GM12891 (cell line): ENCODE results near the gene MAP3K1.

Source experiments
- POLR2A ChIP-seq: IDR thresholded peaks from 2 replicates; pipeline ENCODE4 v1.6.1; 2011; ENCODE audit warnings: low read depth, low read length, control low read depth
- POU2F2 ChIP-seq: IDR thresholded peaks from 2 replicates; pipeline ENCODE4 v1.6.1; 2011; ENCODE audit warnings: low read depth, mild to moderate bottlenecking, control low read depth, low read length, moderate library complexity

DNA sequence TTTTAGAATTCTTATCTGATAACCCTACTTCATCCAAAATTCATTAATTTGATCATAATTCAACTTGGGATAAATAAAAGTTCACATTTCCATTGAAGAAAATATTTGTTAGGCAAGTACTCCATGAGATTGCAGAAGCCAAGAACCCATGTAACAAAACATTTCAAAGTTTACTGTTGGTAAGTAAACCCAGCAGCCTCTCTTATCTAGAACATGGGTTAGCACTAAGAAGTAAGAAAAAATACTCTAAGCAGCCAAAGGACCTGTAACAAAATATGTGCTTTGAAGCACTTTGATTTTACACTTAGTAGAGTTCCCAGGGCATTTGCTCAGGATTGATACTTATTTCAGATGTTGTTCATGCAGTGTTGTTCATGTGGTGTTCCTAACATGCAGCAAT lies 8.7 kb downstream of the MAP3K1 start:
- TF ChIP-seq POLR2A: no peak
- TF ChIP-seq POU2F2: no peak
